HG03342 (cell line): ENCODE measurements around the gene GSC2.
"Not testable (repeated sequence)": the region's sequence is repeated elsewhere in the genome, so short reads cannot be mapped to it uniquely, and the experiment has no call there.

Source experiments
- ATAC-seq: cut with Tn5 transposase; IDR thresholded peaks from one replicate; pipeline ENCODE4 v1.9.1; 2021; ENCODE audit warnings: mild to moderate bottlenecking, moderate library complexity; ENCODE audit not compliant: unreplicated experiment

The GSC2 gene

GRCh38 chr22:19178065-19178656 lies 28.1 kb upstream of the GSC2 start:
- peak; percentile 34 for ATAC-seq

- ATAC-seq = no peak
Measured at GRCh38 chr22:19177164-19178064, 27.3 kb upstream of the GSC2 start.

DNA sequence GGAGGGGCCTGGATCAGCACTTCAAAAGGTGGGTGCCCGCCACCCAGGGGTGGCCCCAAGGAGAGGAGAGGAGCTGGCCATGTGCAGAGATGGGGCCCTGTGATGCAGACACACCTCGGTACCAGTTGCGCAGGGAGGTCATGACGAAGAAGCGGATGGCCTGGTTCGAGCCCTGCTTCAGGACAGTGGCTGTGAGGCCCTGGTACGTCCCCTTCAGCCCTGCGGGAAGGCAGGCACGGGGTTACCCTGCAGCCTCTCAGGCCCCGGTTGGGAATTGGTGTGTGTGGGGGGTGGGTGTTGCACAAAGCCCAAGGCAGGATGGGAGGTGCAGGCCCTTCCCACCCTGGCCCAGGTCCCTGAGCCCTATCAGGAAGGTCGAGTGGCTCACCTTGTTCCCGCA lies 26.6 kb upstream of the GSC2 start:
- ATAC-seq = no peak

GRCh38 chr22:19176175-19176643 lies 26.1 kb upstream of the GSC2 start:
- no peak for ATAC-seq

DNA sequence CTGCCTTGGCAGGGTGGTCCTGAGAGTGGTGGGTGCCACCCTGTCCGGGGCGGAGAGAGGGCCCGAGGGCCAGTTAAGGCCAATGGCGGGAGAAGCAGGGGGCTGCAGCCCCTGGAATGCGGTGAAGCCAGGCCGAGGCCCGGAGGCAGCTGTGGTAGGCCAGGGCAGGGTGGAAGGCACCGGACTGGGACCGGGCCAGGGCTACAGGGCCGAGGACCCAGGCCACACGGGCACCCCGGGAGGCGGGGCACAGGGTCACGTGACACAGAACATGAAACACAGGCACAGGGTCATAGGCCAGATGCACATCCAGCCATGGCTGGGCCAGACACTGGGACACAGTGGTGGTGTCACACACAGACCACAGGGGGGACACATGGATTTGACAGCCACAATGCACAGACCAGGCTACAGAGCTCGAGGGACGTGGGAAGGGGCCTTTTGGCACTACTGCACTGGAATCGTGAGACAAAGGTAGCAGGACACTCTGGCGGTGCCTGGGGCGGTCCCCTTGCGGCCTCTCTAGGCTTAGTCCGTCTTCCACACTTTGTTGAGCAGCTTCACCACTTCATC lies 25.6 kb upstream of the GSC2 start:
- no peak for ATAC-seq

DNA sequence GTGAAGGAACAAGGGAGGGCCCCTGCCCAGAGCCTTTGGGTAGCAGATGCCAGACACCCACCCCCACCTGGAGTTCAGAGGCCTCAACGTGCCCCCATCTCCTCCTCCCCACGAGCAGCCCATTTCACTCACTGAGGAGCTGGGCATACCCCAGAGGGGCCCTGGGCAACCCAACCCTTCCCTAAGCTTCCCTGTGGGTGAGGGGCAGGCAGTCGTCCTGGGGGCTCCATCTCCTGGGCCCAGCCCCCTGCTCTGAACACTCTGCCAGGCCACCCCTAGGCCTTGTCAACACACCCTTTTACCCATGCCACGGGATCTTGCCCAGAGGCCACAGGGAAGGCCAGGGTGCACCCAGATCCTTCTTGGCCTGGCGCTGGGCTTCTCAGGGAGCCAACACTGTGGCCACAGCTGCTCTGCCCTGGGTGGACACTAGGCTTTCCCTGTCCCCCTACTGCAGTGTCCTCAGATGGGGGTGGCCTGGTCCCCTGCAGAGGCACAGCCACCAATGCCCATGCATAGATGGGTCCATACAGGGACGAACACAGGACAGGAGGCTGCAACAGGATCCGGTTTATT lies 25.0 kb upstream of the GSC2 start:
- no peak for ATAC-seq

DNA sequence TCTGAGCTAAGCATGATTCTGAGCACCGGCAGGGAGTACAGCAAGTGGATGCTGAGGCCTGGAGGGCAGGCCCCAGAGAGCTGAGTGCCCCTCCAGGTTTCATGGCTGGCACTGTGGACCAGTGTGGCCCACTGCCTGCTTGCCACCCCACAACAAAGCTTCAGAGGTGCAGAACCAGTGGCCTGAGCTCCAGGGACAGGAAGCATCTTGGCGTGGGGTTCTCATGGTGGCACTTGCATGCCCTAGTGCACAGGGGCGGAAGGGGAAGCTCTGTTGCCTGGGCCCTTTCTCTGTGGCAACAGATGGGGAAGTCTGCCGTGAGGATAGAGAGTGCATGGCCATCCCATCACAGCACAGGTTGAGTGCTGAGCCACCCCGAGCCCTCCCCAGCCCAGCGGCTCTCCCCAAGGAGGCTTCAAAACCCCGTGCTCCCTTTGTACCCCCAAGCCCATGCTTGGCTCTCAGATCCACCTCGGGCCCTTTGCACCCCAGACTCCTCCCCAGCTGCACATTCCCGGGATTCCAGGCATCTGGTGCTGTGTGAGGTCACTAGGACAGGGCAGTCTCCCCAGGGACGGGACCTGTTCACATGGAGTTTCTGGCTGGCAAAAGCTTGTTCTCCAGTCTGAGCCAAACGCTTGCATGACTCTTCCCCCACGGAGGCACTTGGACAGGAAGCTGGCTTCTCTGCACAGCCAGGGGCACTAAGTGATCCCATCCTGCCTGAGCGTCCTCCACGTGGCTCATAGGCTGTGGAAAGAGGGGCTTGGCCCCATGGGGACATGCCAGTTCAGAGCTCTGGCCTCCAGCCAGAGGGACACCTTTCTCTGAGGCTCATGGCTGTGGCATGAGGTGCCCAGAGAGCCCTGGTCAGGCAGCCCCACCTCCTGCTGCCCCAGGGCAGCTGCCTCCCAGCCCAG lies 24.3 kb upstream of the GSC2 start:
- no peak for ATAC-seq

DNA sequence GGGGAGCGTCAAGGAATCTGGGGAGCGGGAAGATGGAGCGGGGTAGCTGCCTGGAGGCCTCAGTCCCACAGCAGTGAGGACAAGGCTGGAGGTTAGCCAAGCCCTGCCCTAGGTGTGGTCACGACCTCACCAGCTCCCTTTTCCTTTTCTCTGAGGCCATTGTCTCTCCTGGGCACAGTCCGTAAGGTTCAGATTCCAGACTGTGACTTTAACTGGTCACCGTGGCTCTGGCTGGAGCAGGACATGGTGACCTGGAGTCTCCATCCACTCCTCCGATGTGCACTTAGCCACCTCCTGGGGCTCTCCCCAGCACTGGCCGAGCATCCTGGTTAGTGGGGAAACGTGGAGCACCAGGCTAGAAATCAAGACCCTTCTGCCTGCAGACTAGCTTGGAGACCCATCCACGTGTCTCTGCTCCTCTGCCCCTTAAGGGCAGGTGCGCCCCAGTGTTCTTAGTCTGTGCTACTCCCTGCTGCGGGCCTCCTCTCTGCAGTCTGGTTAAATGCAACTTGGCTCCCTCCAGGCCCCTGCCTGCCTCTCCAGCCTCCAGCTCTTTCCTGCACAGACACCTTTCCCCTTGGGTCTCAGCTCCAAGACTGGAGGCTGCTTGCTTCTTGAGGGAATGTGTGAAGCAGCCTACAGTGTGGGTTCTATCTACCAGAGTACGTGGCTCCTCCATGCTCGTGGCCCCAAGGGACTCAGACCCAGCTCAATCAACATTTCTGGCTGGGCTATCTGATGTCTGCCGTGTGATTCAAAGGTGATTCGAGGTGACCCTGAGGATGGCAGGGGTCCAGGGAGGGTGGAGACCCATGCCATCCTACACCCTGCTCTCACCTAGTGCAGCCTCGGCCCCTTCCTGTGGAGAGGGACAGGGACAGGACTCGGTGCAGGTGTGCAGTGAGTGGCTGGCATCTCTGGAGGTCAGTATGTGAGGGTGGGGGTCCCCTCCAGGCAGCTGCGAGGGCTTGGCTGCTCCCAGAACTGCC lies 23.2 kb upstream of the GSC2 start:
- ATAC-seq = no peak

- no peak for ATAC-seq
Measured at GRCh38 chr22:19172213-19173046, 22.3 kb upstream of the GSC2 start.

DNA sequence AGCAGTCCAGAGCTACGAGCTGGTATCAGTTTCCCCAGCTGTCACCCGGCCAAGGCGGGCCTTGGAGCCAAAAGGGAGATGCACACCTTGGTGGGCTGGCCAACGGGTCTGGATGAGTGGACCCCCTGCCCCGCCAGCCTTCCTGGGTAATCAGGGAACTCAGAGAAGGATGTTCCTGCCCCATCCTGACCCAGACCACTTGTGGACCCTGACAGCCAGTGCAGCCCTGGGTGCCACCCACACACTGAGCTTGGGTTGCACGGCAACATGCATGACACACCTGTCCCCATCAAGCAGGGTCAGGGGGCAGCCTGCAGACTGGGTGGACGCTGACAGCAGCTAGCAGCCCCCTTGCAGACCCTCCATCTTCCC lies 19.8 kb upstream of the GSC2 start:
- no peak for ATAC-seq

DNA sequence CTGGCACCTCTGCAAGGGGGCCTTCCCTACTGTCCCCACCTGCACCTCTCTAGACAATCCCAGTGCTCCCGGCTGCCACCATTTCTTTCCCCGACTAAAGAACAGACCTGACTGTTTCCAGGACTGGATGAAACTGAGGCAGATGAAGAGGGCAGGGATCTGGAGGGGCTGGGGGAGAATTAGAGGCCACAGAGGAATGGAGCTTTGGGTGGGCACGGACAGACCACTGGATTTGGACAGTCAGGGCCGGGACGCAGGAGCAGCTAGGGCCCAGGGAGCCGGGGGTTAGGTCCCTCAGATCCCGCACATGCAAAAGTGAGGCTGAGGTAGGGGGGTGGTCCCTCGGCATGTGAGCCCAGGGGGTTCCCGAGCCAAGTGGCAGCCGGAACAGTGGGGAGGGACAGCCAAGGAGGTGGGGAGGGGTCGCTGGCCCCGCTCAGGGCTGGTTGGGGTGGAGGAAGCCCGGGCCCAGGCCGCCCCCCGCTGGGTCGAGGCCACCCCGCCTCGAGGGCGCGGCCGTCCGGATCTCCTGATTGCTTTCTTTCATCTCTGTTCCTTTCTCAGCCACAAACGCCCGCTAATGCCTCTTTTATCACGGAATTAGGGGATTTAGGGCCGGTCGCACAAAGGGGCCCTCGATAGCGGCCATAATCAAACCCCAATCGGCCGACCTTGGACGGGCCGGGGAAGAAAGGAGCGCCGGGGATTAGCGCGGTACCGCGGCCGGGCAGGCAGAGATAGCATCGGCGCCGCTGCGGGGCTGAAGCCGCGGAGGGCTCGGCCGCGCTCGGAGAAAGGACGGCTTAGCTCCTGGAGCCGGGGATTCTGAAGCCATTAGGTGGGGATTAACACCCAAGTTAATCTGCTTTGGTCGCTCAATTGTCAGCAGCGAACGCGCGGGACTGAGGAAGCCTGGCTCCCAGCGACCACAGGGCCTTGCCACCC lies 19.2 kb upstream of the GSC2 start:
- ATAC-seq = no peak

- ATAC-seq = no peak
Measured at GRCh38 chr22:19168088-19168890, 18.2 kb upstream of the GSC2 start.

- no peak for ATAC-seq
Measured at GRCh38 chr22:19167106-19167869, 17.2 kb upstream of the GSC2 start.

GRCh38 chr22:19166421-19166820 lies 16.3 kb upstream of the GSC2 start:
- ATAC-seq = no peak

DNA sequence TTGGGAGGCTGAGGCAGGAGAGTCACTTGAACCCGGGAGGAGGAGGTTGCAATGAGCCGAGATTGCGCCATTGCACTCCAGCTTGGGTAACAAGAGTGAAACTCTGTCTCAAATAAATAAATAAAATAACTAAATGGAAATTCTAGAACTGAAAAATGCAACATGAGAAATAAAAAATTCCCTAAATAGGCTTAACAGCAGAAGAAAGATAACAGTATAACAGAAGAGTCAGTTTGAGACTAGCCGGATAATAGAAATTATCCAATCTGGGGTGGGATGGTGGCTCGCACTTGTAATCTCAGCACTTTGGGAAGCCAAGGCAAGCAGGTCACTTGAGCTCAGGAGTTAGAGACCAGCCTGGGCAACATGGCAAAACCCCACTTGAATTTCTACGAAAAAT lies 14.3 kb upstream of the GSC2 start:
- no peak for ATAC-seq

- ATAC-seq = not testable (repeated sequence)
Measured at GRCh38 chr22:19158649-19159048, 8.6 kb upstream of the GSC2 start.
